PC-9 (cell line): ENCODE results near the gene GNG4. TPM values are rescaled to one million over a fixed set of nuclear protein-coding genes. Genes with fewer than 3 reads are reported as not detected.

ENCODE experiments used
- BruUV-seq: library from RNA; stranded (reverse); fragments of 400-500 nt; replicated peaks from 2 replicates; lab custom pipeline; 2021; lab: Mats Ljungman, UMichigan
- CTCF ChIA-PET: fragments of 300-600 bp; sonication (Branson Sonifier 250); formaldehyde crosslinking; loops from one replicate; lab custom pipeline; 2022; ENCODE audit warnings: antibody characterized with exemption; lab: Charles Lee
- POLR2A ChIA-PET: fragments of 300-600 bp; sonication (Branson Sonifier 250); formaldehyde crosslinking; loops from one replicate; lab custom pipeline; 2022; ENCODE audit warnings: antibody characterized with exemption; ENCODE audit not compliant: unreplicated experiment; lab: Charles Lee
- DNase-seq, 2 experiments: peaks; one replicate each; pipeline versions ENCODE4 v3.0.0 to v3.0.0-alpha.2; 2015 to 2022; ENCODE audit warnings: mixed read lengths in 1 of 2
- H2AFZ ChIP-seq: fragments of 200-600 bp; sonication (generic); 2 replicates; pipeline ENCODE4 v1.8.1; 2017; ENCODE audit warnings: antibody characterized with exemption
- H3F3A ChIP-seq: fragments of 200-600 bp; sonication (generic); 2 replicates; pipeline ENCODE4 v1.8.1; 2017; ENCODE audit warnings: antibody characterized with exemption, mild to moderate bottlenecking, low read depth; ENCODE audit not compliant: insufficient read depth
- H3K27ac ChIP-seq: fragments of 200-600 bp; sonication (generic); 2 replicates; pipeline ENCODE4 v1.6.1; 2016; ENCODE audit warnings: mixed run types
- H3K27me3 ChIP-seq: fragments of 200-600 bp; sonication (generic); 2 replicates; pipeline ENCODE4 v1.6.1; 2016; ENCODE audit warnings: low read depth, mixed run types; ENCODE audit not compliant: insufficient read depth
- H3K36me3 ChIP-seq: fragments of 200-600 bp; sonication (generic); 2 replicates; pipeline ENCODE4 v1.6.1; 2016; ENCODE audit warnings: low read depth, mixed run types
- H3K4me1 ChIP-seq: fragments of 200-600 bp; sonication (generic); replicated peaks from 2 replicates; pipeline ENCODE4 v1.6.1; 2016; ENCODE audit warnings: mixed run types; ENCODE audit not compliant: insufficient read depth
- H3K4me2 ChIP-seq: fragments of 200-600 bp; sonication (generic); 2 replicates; pipeline ENCODE4 v1.6.1; 2017; ENCODE audit warnings: mixed run types
- H3K4me3 ChIP-seq: fragments of 200-600 bp; sonication (generic); 2 replicates; pipeline ENCODE4 v1.6.1; 2016; ENCODE audit warnings: mixed run types
- H3K79me2 ChIP-seq: fragments of 200-600 bp; sonication (generic); 2 replicates; pipeline ENCODE4 v1.6.1; 2017; ENCODE audit warnings: low read depth, mixed run types
- H3K9me2 ChIP-seq: fragments of 200-600 bp; sonication (generic); 2 replicates; pipeline ENCODE4 v1.8.1; 2017; ENCODE audit warnings: mild to moderate bottlenecking; ENCODE audit not compliant: insufficient read depth
- H3K9me3 ChIP-seq: fragments of 200-600 bp; sonication (generic); 2 replicates; pipeline ENCODE4 v1.8.1; 2016; ENCODE audit warnings: low read depth; ENCODE audit not compliant: insufficient read depth
- H4K20me1 ChIP-seq: fragments of 200-600 bp; sonication (generic); 2 replicates; pipeline ENCODE4 v1.8.1; 2017; ENCODE audit not compliant: insufficient read depth
- CTCF ChIP-seq: fragments of 200-600 bp; sonication (generic); conservative IDR thresholded peaks from 2 replicates; pipeline ENCODE4 v1.6.1; 2017; ENCODE audit warnings: mixed run types, antibody characterized with exemption, mild to moderate bottlenecking, moderate library complexity
- EZH2 ChIP-seq: fragments of 200-600 bp; sonication (generic); IDR thresholded peaks from 2 replicates; pipeline ENCODE4 v1.8.0; 2017; ENCODE audit warnings: antibody characterized with exemption, low read depth
- intact Hi-C: fragments of 100-400 bp; cut with micrococcal nuclease; formaldehyde crosslinking; loops from one replicate; pipeline ENCODE4 v1.10.0; 2022; ENCODE audit not compliant: unreplicated experiment
- total RNA-seq: library from RNA; stranded (reverse); gene quantifications from 2 replicates; pipeline ENCODE4 v1.2.3, GENCODE V29; 2021

The GNG4 gene
- total RNA-seq, 1 experiment from 2014 or later, result 16.3 TPM

GRCh38 chr1:235503403-235504121, 146.0 kb downstream of the GNG4 start:
- intact Hi-C loops, result loop anchor here (1.0 to 10.0 kb wide), 12 partner anchors 136 to 1009 kb away; partner anchors contain the start of genes ARID4B, GGPS1, RBM34 and TBCE
- H3K36me3 ChIP-seq, result no peaks in the 10 kb centered on the region; the same call in 1 of the 2 replicates
- peak; percentile 43 to 48 for DNase-seq
- no peaks in the 10 kb centered on the region for H3K9me2 ChIP-seq
- H3F3A ChIP-seq, result peaks cover 35% of the 10 kb centered on the region
- peak overlapping the region; percentile 84 for H2AFZ ChIP-seq
- H3K4me2 ChIP-seq, result peak overlapping the region; percentile 83
- peaks cover 38% of the 10 kb centered on the region for H3K4me1 ChIP-seq
- H3K9me3 ChIP-seq, result no peaks in the 10 kb centered on the region
- peak overlapping the region; percentile 69 for H3K27ac ChIP-seq
- TF ChIP-seq CTCF, result no peak
- no peak for TF ChIP-seq EZH2
- H3K4me3 ChIP-seq, result peak overlapping the region; percentile 77
- ChIA-PET POLR2A (interaction anchor here (0.7 kb wide), 1 partner anchor 287 kb away, joined by 4 read pairs; no protein-coding TSS in a partner anchor), CTCF (interaction anchor here (0.6 kb wide), 2 partner anchors 230 to 344 kb away, joined by 3 to 5 read pairs; no protein-coding TSS in a partner anchor)
- 0 out of 2 replicates have a peak, but pooled peaks cover 4% of the 10 kb centered on the region for H4K20me1 ChIP-seq
- H3K79me2 ChIP-seq, result peaks cover 60% of the 10 kb centered on the region
- H3K27me3 ChIP-seq, result no peaks in the 10 kb centered on the region
- BruUV-seq, result TSS peak; percentile 40

DNA sequence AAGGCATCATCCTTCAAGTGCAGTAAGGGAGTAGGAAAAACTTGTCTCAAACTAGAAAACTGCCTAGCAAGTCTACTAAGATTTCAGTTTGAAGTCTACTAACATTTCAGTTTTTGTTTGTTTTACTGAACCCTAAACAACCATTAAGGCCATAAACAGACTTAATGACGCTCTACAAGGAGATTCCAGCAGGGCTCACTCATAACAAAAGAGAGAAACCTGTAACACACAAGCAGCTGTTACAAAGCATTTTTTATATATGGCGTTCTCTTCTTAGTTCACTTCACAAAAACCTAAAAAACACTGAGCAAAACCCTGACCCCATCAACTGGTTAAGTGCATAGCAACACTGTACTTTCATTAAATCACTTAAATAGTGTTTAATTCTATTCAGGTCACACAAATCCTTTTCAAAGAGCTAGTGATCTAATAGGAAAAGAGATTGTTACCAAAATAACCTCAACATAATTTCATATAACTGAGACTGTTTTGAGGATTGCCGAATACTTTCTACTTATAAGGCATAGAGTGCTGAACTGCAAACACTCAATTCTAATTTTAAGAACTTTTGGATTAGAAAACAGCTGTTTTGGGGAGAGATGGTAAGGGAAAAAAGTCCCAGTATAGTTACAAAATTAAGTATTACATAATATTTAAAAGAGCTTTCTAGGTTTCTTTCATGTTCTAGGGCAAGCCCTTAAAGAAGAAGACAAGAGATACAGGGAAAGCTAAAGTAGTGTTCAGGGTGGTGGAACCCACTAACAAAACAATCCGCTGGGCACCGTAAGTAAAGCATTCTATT, 146.8 kb downstream of the GNG4 start:
- BruUV-seq, result no TSS peak
- Histone ChIP-seq H3F3A (peaks cover 35% of the 10 kb centered on the region), H4K20me1 (0 out of 2 replicates have a peak, but pooled peaks cover 4% of the 10 kb centered on the region), H2AFZ (peak overlapping the region; percentile 84), H3K79me2 (peaks cover 68% of the 10 kb centered on the region), H3K36me3 (no peaks in the 10 kb centered on the region; the same call in 1 of the 2 replicates), H3K4me1 (peaks cover 38% of the 10 kb centered on the region), H3K27me3 (no peaks in the 10 kb centered on the region), H3K4me2 (peak overlapping the region; percentile 83), H3K27ac (peak overlapping the region; percentile 69), H3K9me3 (no peaks in the 10 kb centered on the region), H3K9me2 (no peaks in the 10 kb centered on the region), H3K4me3 (peak overlapping the region; percentile 77)
- TF ChIP-seq EZH2 (no peak), CTCF (no peak)
- POLR2A ChIA-PET, result interaction anchor here (0.6 kb wide), 1 partner anchor 429 kb away, joined by 3 read pairs; no protein-coding TSS in a partner anchor
- CTCF ChIA-PET, result interaction anchor here (0.6 kb wide), 1 partner anchor 230 kb away, joined by 3 read pairs; no protein-coding TSS in a partner anchor
- no peak for DNase-seq
- intact Hi-C loops, result loop anchor here (5.0 to 10.0 kb wide), 4 partner anchors 136 to 602 kb away; partner anchors contain the start of gene TBCE

DNA sequence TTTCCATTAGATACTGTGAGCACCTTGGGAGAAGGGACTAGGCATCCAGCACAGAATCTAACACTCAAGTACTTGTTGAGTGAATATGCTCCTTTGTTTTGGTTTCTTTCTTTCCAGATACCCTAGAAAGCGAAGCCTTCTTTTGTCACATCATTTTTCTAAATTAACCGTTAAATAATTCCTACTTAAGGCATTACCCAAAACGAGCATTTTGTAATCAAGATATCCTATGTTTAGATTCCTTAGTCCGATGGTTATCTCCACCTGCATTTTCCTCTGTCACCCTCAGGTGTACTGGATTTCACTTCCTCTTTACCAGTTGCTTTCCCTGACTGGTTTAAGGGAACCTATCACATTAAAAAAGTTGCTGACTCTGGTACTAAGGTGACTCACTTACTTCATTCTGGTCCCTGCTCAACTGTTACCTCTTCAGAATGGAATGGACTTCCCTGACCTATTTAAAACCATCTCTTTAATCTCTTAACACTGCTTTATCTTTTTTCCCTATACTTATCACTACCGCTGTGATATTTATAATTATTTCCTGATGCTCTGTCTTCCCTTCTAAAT, 148.5 kb downstream of the GNG4 start:
- Histone ChIP-seq H3K27me3 (no peaks in the 10 kb centered on the region), H3K79me2 (peaks cover 74% of the 10 kb centered on the region), H3K4me2 (peak overlapping the region; percentile 42), H3K9me2 (no peaks in the 10 kb centered on the region), H3K9me3 (no peaks in the 10 kb centered on the region), H3K27ac (peak overlapping the region; percentile 40), H3K4me1 (peaks cover 31% of the 10 kb centered on the region), H4K20me1 (0 out of 2 replicates have a peak, but pooled peaks cover 12% of the 10 kb centered on the region), H2AFZ (no peak overlapping the region), H3K4me3 (no peak overlapping the region), H3F3A (peaks cover 28% of the 10 kb centered on the region), H3K36me3 (no peaks in the 10 kb centered on the region; the same call in 1 of the 2 replicates)
- TF ChIP-seq EZH2, result no peak
- TF ChIP-seq CTCF, result no peak
- CTCF ChIA-PET, result no interaction called here
- intact Hi-C loops, result loop anchor here (5.0 to 10.0 kb wide), 4 partner anchors 134 to 604 kb away; partner anchors contain the start of gene TBCE
- peak; percentile 15 to 90 for DNase-seq
- no TSS peak for BruUV-seq
- POLR2A ChIA-PET, result no interaction called here
